ENCODE measurements around the gene RBM34. TPM values are rescaled to one million over a fixed set of nuclear protein-coding genes. Genes with fewer than 3 reads are reported as not detected.

RBM34 gene
- total RNA-seq, 4 donors from 2014 or later, result 38.7 to 60.0 (median 46.1) TPM

DNA sequence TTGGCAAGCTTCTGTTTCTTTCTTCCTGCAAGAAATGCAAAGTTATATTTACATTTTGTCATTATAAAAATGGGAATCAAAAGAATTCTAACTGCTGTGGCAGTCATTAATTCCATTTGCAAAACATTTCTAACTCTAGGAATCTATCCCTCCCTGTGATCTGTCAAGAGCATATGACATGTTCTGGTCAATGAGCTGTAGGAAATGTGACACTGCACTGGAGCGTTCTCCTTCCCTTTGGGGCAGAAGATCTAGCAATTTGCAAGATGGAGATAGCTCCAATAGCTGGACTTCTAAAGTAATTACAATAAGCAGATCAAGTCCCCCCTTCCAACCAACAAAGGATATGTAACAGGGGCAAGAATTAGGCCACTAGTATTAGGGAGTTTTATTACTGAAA, 38.7 kb downstream of the RBM34 start:
- H3K4me3 ChIP-seq (ENCODE audit: low read depth, poor library complexity, severe bottlenecking), result no peak overlapping the region
- TF ChIP-seq CTCF (IDR thresholded peaks at IDR 0.05), result no peak
- TF ChIP-seq POLR2A (IDR thresholded peaks at IDR 0.05), result no peak
- 59 to 67% methylated on average over 1 of the region's 1 CpG for WGBS, 2 donors
- DNase-seq (ENCODE audit: low spot score in 2 of 2), result no peak
- intact Hi-C loops (cut with DNase I; ENCODE audit: low total_unique reads), result no loop called here

- no peak for DNase-seq (ENCODE audit: low spot score in 2 of 2)
- WGBS, 2 donors, result 87 to 88% methylated on average over 7 of the region's 7 CpGs
- no peak overlapping the region for H3K4me3 ChIP-seq (ENCODE audit: low read depth, poor library complexity, severe bottlenecking)
- TF ChIP-seq POLR2A (IDR thresholded peaks at IDR 0.05), result no peak
- TF ChIP-seq CTCF (IDR thresholded peaks at IDR 0.05), result no peak
- intact Hi-C loops (cut with DNase I; ENCODE audit: low total_unique reads), result no loop called here
These were observed 47.7 kb downstream of the RBM34 start for GRCh38 chr1:235113183-235113917.

GRCh38 chr1:235112297-235113182, 48.5 kb downstream of the RBM34 start:
- H3K4me3 ChIP-seq (ENCODE audit: low read depth, poor library complexity, severe bottlenecking), result no peak overlapping the region
- intact Hi-C loops (cut with DNase I; ENCODE audit: low total_unique reads), result no loop called here
- 75 to 78% methylated on average over 6 of the region's 6 CpGs for WGBS, 2 donors
- DNase-seq (ENCODE audit: low spot score in 2 of 2), result no peak
- no peak for TF ChIP-seq POLR2A (IDR thresholded peaks at IDR 0.05)
- TF ChIP-seq CTCF (IDR thresholded peaks at IDR 0.05), result no peak

GRCh38 chr1:235111107-235111506, 49.9 kb downstream of the RBM34 start:
- DNase-seq (ENCODE audit: low spot score in 2 of 2), result no peak
- intact Hi-C loops (cut with DNase I; ENCODE audit: low total_unique reads), result no loop called here
- TF ChIP-seq POLR2A (IDR thresholded peaks at IDR 0.05) (no peak), CTCF (IDR thresholded peaks at IDR 0.05) (no peak)
- no peak overlapping the region for H3K4me3 ChIP-seq (ENCODE audit: low read depth, poor library complexity, severe bottlenecking)
- 96% methylated on average over 3 of the region's 3 CpGs for WGBS, 2 donors

DNA sequence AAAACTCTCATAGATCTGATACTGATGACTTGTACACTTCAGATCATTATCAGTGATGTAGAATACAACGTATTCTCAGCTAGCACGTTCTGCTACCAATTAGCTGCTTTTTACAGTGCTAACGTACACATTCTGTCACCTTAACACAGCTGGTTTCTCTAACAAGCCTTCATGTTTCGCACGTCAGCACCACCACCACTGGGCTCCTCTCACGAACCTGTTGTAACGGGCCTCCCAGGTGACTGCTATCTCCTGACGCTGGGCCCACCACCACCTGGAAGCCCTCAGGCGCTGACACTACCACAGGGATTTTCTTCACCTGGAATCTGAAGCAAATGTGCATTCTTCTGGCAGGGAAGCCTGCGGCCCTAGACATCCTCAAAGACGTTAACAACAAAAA, 52.2 kb downstream of the RBM34 start:
- H3K4me3 ChIP-seq (ENCODE audit: low read depth, poor library complexity, severe bottlenecking), result no peak overlapping the region
- WGBS, 2 donors, result 85 to 91% methylated on average over 11 of the region's 11 CpGs
- TF ChIP-seq POLR2A (IDR thresholded peaks at IDR 0.05) (no peak), CTCF (IDR thresholded peaks at IDR 0.05) (no peak)
- no peak for DNase-seq (ENCODE audit: low spot score in 2 of 2)
- intact Hi-C loops (cut with DNase I; ENCODE audit: low total_unique reads), result loop anchor here (10.0 kb wide), 1 partner anchor 306 kb away; no protein-coding TSS in a partner anchor

All from lower leg skin (tissue), 4 donors.